Measurements from ENCODE around the gene AMELX.

AMELX gene

GRCh38 chrX:11293113-11293512, at the start of gene AMELX:
Gene AMELX, plus strand, starts transcription at chrX:11293413. Its CDS starts 1,376 bp downstream, at chrX:11294789.
- no peak for DNase-seq

- DNase-seq, result no peak
These were observed 48.6 kb upstream of the AMELX start for GRCh38 chrX:11244636-11245035.

GRCh38 chrX:11254417-11255109, 38.6 kb upstream of the AMELX start:
- no peak for DNase-seq

- DNase-seq, result no peak
These were observed 35.9 kb upstream of the AMELX start for GRCh38 chrX:11257290-11257689.

GRCh38 chrX:11257711-11258110, 35.5 kb upstream of the AMELX start:
- no peak for DNase-seq

GRCh38 chrX:11259437-11259836, 33.8 kb upstream of the AMELX start:
- no peak for DNase-seq

- no peak for DNase-seq
These were observed 32.0 kb upstream of the AMELX start for GRCh38 chrX:11261260-11261659.

- DNase-seq, result no peak
These were observed 28.3 kb upstream of the AMELX start for GRCh38 chrX:11264925-11265324.

- no peak for DNase-seq
These were observed 27.9 kb upstream of the AMELX start for GRCh38 chrX:11265352-11265751.

- DNase-seq, result no peak
These were observed 26.6 kb upstream of the AMELX start for GRCh38 chrX:11266573-11267003.

- no peak for DNase-seq
These were observed 25.8 kb upstream of the AMELX start for GRCh38 chrX:11267425-11267824.

- DNase-seq, result no peak
These were observed 24.2 kb upstream of the AMELX start for GRCh38 chrX:11269006-11269405.

- DNase-seq, result no peak
These were observed 23.2 kb upstream of the AMELX start for GRCh38 chrX:11269996-11270395.

- no peak for DNase-seq
These were observed 20.9 kb upstream of the AMELX start for GRCh38 chrX:11272290-11272689.

- no peak for DNase-seq
These were observed 20.4 kb upstream of the AMELX start for GRCh38 chrX:11272863-11273262.

GRCh38 chrX:11273544-11273943, 19.7 kb upstream of the AMELX start:
- DNase-seq, result no peak

- DNase-seq, result no peak
These were observed 11.2 kb upstream of the AMELX start for GRCh38 chrX:11282043-11282442.

GRCh38 chrX:11285651-11286050, 7.6 kb upstream of the AMELX start:
- no peak for DNase-seq

GRCh38 chrX:11287505-11287904, 5.7 kb upstream of the AMELX start:
- no peak for DNase-seq

- DNase-seq, result no peak
These were observed 2.7 kb upstream of the AMELX start for GRCh38 chrX:11290416-11291102.

GRCh38 chrX:11296051-11296450, 2.8 kb downstream of the AMELX start:
- DNase-seq, result no peak

- DNase-seq, result no peak
These were observed 5.4 kb downstream of the AMELX start for GRCh38 chrX:11298600-11298999.

GRCh38 chrX:11304829-11305228, 11.6 kb downstream of the AMELX start:
- no peak for DNase-seq

- no peak for DNase-seq
These were observed 12.4 kb downstream of the AMELX start for GRCh38 chrX:11305641-11306040.

GRCh38 chrX:11309220-11309619, 16.0 kb downstream of the AMELX start:
- no peak for DNase-seq
